Posterior cingulate gyrus (tissue), 11 donors: ENCODE measurements around the gene RPRM.
"Not testable (repeated sequence)": the region's sequence is repeated elsewhere in the genome, so short reads cannot be mapped to it uniquely, and the experiment has no call there.

Experiments used
- DNase-seq, 10 donors: peaks; one replicate each; pipeline versions ENCODE4 v3.0.0 to v3.0.0-alpha.2; 2020 to 2021; ENCODE audit warnings: mixed read lengths in 3 of 10
- intact Hi-C: fragments of 100-400 bp; cut with DNase I; formaldehyde crosslinking; loops from one replicate; pipeline ENCODE4 v1.15.1; 2023

RPRM gene

GRCh38 chr2:153478289-153479261 is at the start of gene RPRM:
Gene RPRM, minus strand, starts transcription at chr2:153478762. Its CDS starts 197 bp downstream, at chr2:153478565.
- DNase-seq, result peak; percentile 55 to 96 (median 74)
- intact Hi-C loops, result loop anchor here (2.0 to 5.0 kb wide), 3 partner anchors 552 to 1301 kb away; partner anchors contain the start of gene STAM2

DNA sequence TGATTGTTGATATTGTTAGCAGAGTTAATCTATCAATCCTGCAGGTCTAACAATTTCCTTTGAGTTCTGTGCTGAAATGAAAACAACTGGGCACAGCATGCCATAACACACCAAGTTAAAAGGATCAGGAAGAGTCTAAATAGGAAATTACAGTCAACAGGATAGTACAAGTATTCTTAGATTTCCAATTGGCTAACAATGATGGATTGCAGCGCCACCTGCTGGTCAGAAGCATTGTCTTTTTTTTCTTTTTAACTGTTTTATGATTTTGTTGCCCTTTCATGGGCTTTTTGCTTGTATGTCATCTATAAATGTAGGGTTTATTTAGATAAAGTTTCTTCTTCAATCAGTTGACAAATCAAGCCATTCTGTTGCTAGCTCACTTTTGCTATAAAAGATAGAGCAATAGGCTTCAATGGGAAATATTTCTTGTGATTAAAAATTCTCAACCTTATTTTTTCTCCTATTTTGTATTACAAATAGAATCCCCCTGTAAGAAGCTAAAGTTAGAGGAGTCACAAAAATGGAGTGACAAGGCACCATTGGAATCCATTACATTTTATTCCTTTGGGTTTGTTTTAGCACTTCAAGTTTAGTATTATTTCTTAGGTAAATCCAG is 40.8 kb upstream of the RPRM start:
- intact Hi-C loops, result loop anchor here (2.0 to 10.0 kb wide), 2 partner anchors 775 to 1483 kb away; no protein-coding TSS in a partner anchor

DNA sequence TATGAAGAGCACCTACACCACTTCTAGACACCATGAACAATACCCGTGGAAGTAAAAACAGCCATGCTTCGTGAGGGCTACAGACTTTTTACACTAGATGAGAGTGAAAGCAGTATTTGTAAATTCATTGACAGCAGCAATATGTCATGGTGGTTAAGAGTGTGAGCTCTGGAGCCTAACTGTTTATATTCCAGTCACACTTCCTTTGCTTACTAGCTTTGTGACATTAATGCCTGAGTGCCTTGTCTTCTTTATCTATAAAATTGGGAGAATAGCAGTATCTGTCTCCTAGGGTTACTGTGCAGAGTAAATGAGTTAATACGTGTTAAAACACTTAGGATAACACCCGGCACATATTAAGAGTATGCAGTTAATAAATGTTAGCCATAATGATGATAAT is 33.8 kb upstream of the RPRM start:
- no peak for DNase-seq
- intact Hi-C loops, result loop anchor here (10.0 kb wide), 1 partner anchor 768 kb away; no protein-coding TSS in a partner anchor

More for the DNA sequence above, 40.8 kb upstream of the RPRM start:
- peak in 7 of 10 donors; percentile 20 to 88 (median 66) for DNase-seq

DNA sequence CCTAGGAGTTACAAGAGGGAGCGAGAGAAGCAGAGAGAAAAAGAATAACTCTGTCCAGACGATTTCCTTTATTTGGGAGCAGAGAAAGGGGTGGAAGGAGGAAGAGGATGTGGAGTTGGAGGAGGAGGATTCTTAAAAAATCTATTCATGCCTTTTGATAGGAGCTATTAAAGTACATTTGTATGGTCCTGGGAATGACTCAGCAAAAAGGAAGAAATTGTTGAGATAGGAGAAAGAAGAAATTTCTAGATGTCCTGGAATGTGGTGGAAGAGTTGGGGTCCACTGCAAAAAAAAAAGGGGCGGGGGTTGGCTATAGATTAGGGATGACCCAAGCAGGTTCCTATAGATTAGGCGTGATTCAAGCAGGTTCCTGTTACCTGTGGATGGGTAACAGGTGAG is 32.4 kb upstream of the RPRM start:
- no peak for DNase-seq
- intact Hi-C loops, result loop anchor here (10.0 kb wide), 1 partner anchor 766 kb away; no protein-coding TSS in a partner anchor

- intact Hi-C loops, result no loop called here
- peak in 1 of 10 donors; percentile 47 for DNase-seq
These were observed 30.6 kb upstream of the RPRM start for GRCh38 chr2:153509133-153509532.

DNA sequence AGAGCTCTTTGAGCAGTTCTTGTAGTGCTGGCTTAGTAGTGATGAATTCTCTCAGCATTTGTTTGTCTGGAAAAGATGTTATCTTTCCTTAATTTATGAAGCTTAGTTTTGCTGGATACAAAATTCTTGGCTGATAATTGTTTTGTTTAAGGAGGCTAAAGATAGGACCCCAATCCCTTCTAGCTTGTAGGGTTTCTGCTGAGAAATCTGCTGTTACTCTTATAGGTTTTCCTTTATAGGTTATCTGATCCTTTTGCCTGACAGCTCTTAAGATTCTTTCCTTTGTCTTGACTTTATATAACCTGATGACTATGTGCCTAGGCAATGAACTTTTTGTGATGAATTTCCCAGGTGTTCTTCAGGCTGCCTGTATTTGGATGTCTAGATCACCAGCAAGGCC is 27.9 kb upstream of the RPRM start:
- intact Hi-C loops, DNase-seq: not testable (repeated sequence)

- DNase-seq, result peak in 1 of 10 donors; percentile 63
- intact Hi-C loops, result no loop called here
These were observed 20.9 kb upstream of the RPRM start for GRCh38 chr2:153499439-153499838.

DNA sequence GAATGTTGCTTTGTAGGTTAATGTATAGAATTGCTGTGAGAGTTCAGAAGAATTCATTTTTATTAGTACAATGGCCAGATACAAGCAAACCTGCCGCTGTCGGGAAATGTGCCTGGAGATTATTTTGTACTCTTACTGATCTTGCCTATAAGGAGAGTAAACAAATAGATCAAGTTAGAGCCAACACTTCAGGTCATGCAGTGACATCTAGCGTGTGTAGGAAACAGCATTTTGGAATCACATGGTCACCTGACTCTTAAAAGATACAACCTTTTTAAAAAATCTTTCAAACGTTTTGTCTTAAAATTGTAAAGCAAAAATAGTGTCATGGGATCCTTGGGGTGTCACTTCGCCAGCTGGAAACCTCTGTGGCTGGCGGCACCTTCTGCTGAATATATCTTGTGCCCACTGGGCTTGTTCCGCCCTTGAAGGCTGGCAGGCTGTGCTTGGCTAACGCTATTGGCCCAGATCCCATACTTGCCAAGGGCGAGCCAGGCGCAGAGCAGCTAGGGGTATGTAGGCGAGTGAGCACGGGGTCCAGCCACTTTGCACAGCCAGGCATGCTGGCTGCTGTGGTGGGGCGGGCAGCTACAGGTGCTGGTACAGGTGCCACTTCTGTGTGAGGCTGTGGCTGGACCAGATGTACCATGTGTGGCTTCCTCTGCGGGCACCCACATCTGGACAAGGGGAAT is 19.5 kb upstream of the RPRM start:
- intact Hi-C loops, result no loop called here

DNA sequence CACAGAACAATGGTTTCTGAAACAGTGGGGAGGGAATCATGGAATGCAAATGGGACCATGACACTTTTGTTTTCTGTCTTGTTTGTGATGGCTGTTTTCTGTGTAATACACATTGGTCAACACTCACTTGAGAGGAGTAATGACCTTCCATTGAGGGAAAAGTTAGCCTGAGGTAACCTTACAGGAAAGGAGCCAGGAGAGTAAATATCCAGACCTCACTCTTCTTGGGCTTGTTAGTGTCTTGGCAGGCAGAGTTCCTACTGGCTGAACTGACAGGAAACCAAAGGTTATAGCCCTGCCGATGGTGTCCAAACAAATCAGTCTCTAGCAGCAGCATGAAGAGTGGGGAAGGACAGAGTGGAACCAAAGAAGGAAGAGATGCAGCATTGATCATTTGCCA is 17.2 kb upstream of the RPRM start:
- DNase-seq, result no peak
- intact Hi-C loops, result no loop called here

More for the DNA sequence above, 19.5 kb upstream of the RPRM start:
- DNase-seq, result peak in 1 of 10 donors; percentile 79

- DNase-seq, result no peak
- intact Hi-C loops, result no loop called here
These were observed 9.5 kb upstream of the RPRM start for GRCh38 chr2:153488072-153488471.

DNA sequence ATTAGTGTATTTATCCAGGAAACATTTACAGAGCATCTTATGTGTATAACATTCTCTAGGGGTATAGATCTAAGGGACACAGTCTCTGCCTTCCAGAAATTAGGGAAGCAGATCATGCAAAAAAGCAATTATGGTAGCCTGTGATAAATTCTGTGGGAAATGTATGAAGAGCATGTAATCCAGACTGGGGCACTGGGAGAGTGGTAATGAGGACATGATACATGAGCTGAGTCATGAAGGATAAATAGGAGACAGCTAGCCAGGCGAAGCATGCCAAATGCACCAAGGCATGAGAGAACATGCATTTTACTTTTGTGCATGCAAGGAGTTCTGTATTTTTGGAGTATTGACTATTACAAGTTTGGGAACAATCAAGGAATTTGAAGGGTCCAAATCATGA is 8.9 kb upstream of the RPRM start:
- DNase-seq, result no peak
- intact Hi-C loops, result no loop called here

DNA sequence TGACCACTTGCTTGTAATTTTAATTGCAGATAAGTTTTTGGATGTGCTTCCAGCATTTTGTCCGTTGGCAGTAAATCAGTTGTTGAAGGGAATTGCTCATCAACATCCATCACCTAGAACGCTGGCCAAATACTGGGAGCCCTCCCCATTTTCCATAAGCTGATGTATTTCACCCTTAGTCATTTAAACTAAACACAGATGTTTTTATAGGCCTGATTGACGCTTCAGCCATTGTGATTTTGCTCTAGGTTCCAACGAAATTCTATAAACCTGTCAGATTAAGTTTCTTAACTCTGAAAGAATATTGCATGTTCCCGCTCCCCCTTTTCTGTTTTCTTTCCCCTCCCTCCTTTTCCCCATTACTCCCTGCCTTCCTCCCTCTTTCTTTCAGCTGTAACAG is 1.0 kb upstream of the RPRM start:
- no peak for DNase-seq
- intact Hi-C loops, result loop anchor here (2.0 to 5.0 kb wide), 3 partner anchors 553 to 1302 kb away; partner anchors contain the start of gene STAM2

DNA sequence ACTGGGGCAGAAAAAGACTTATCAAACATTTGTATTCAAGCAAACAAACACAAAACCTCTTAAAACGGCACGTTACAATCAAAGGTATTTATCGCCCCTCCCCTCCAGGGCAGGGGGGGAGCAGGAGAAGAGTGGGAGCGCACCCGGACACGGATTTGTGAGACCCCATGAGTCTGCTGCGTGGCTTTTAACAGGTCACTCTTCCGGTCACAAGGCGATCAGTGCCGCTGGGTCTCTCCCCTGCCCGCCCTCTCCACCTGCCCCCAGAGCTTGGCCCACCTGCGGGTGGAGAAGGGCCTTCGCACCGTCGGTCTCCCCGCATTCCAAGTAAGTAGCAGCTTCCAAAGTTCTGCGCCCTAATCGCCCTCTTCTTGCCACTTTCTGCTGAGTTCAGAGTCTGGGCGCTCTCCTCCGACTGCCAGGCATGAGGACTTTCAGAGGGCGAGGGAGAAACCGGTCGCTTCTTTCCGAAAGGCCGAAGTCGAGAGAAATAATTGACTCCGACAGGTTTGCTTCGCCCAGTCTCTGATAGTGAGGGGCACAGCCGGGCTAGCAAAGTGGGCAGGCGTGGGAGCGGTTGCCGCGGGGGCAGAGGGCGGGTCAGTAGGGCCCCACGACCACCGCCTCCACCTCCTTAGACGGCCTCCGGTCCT is 800 bp downstream of the RPRM start:
- peak in 2 of 10 donors; percentile 54 to 64 for DNase-seq
- intact Hi-C loops, result loop anchor here (2.0 to 5.0 kb wide), 4 partner anchors 315 to 1300 kb away; partner anchors contain the start of gene STAM2

DNA sequence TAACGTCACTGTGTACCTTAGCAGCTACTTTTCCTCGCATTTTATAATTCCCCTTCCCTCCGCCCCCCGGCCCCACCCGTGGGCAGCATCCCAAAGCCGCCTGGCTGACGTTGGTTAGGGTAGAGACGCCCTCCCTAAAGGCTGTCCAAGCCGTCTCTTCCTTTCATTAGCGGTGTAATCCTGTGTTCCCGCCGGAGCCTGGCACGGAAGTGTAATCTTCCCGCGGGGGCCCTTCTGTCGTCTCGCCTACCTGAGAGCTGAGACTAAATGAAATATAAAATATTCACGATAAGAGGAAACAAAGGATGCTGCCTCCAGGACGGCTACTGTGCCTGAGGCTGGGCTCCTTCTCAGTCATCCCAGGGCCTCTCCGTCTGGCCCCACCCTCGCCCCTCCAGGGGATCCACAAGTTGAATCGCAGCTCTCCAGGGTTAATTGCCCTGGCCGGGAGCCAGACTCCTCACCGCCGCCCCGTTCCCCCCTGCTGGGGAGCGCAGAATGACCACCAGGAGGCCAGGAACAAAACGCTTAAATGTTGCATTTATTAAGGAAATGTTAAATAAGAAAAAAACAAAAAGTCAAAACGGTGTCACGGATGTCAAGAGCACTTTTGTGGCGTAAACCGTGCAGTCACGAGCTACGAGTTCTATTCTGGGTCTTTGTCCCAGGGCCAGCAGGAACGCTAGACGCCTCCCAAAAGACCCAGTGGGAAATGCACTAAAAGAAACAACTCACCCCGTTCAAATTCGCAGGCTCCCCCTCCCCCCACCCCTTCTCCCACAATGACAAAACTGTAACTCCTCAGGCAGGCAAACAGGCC is 1.5 kb downstream of the RPRM start:
- intact Hi-C loops, result loop anchor here (2.0 to 5.0 kb wide), 2 partner anchors 314 to 1300 kb away; partner anchors contain the start of gene STAM2
- DNase-seq, result peak in 3 of 10 donors; percentile 67 to 85 (median 68)

DNA sequence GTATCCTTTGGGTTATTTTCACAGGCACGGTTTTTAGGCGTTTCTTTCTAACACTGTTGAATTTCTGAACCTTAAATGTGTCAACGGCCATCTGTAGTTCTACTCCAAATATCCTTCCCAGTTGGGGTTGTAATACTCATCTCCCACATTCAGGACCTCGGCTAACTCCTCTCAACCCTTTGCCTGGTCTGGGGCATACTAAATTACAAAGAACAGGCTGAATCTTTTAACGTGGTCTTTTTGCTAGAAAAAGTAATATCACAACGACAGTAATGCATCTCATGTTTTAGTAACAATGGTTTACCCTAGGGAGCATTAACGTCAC is 2.1 kb downstream of the RPRM start:
- no peak for DNase-seq
- intact Hi-C loops, result loop anchor here (2.0 to 5.0 kb wide), 2 partner anchors 314 to 1299 kb away; partner anchors contain the start of gene STAM2

- intact Hi-C loops, result loop anchor here (5.0 kb wide), 1 partner anchor 1298 kb away; the partner anchor contains the start of gene STAM2
- DNase-seq, result no peak
These were observed 3.6 kb downstream of the RPRM start for GRCh38 chr2:153474876-153475435.

GRCh38 chr2:153474407-153474806 is 4.2 kb downstream of the RPRM start:
- intact Hi-C loops, result no loop called here
- no peak for DNase-seq

- intact Hi-C loops, result no loop called here
- DNase-seq, result no peak
These were observed 7.7 kb downstream of the RPRM start for GRCh38 chr2:153470867-153471266.

DNA sequence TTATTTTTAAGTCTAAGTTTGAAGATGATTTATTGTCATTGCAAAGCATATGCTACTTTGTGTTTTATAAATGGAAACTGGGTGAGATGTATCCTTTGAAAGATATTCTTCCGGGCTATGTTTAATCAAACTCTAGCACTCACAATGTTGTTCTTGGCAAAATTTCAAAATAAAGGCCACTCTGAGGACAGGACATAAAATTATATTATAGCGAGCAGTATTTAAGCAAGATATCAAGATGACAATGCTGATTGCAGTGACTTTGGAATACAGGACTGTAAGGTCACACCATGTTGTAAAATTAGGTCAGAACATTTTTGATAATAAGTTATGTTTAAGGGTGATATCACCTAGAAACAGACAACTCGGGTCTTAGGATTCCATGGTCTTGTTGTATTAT is 14.2 kb downstream of the RPRM start:
- intact Hi-C loops, result no loop called here
- no peak for DNase-seq
